Prostate gland (tissue), 2 donors: ENCODE measurements around the gene FXR2. TPM values are rescaled to one million over a fixed set of nuclear protein-coding genes. Genes with fewer than 3 reads are reported as not detected.
A peak's percentile ranks its signal among the peaks of the same experiment; 100 is the strongest.

Source experiments
- DNase-seq: peaks from one replicate; pipeline ENCODE4 v3.0.0-alpha.2; 2019; ENCODE audit warnings: low spot score
- H3K27ac ChIP-seq, 2 donors: fragments of 200-600 bp; sonication (generic); 2 replicates each; pipeline ENCODE4 v1.5.1; 2017 to 2019
- H3K27me3 ChIP-seq: fragments of 200-600 bp; sonication (generic); replicated peaks from 2 replicates; pipeline ENCODE4 v1.5.1; 2019; ENCODE audit not compliant: insufficient read depth
- H3K36me3 ChIP-seq, 2 donors: fragments of 200-600 bp; sonication (generic); 1 replicate in 1 of 2; 2 replicates in 1 of 2; pipeline versions ENCODE4 v1.5.1 to v1.8.1; 2017 to 2019
- H3K4me1 ChIP-seq: fragments of 200-600 bp; sonication (generic); replicated peaks from 2 replicates; pipeline ENCODE4 v1.5.1; 2019
- H3K4me3 ChIP-seq, 2 donors: fragments of 200-600 bp; sonication (generic); 2 replicates each; pipeline ENCODE4 v1.5.1; 2017 to 2019
- H3K9me3 ChIP-seq: fragments of 200-600 bp; sonication (generic); 2 replicates; pipeline ENCODE4 v1.5.1; 2017
- POLR2A ChIP-seq: fragments of 450-650 bp; IDR thresholded peaks from one replicate; pipeline ENCODE4 v1.6.1; 2016; ENCODE audit warnings: antibody characterized with exemption, mild to moderate bottlenecking
- POLR2AphosphoS5 ChIP-seq: sonication (generic); formaldehyde crosslinking; IDR thresholded peaks from one replicate; pipeline ENCODE4 v1.6.1; 2017; ENCODE audit warnings: antibody characterized with exemption
- WGBS: methylation state at CpG from one replicate; pipeline ENCODE4 v1.1.5; 2018; 5-methylcytosine and 5-hydroxymethylcytosine counted together
- intact Hi-C: fragments of 100-400 bp; cut with DNase I; formaldehyde crosslinking; loops from one replicate; pipeline ENCODE4 v1.14.2; 2022
- total RNA-seq, 2 donors: library from RNA; depleted of rRNA; stranded (reverse); fragments of >200 nt; gene quantifications; one replicate each; pipeline ENCODE4 v1.1.0, GENCODE V29; 2016
- TF ChIP-seq, protein P1 (sequence below), 4 experiments: fragments of 200-600 bp in 2 of 4; fragments of 450-650 bp in 2 of 4; sonication (generic) in 2 of 4; IDR thresholded peaks; 1 replicate in 3 of 4; 2 replicates in 1 of 4; pipeline ENCODE4 v1.5.1; 2016 to 2019; ENCODE audit warnings: antibody characterized with exemption in 4 of 4, mild to moderate bottlenecking in 2 of 4, moderate library complexity in 2 of 4

Gene FXR2
- total RNA-seq, 2 donors from 2014 or later: 27.1 to 51.4 TPM

- intact Hi-C loops: no loop called here
- H3K9me3 ChIP-seq: no peaks in the 10 kb centered on the region
- no peaks in the 10 kb centered on the region for H3K27me3 ChIP-seq
- WGBS: 18% methylated on average over 16 of the region's 16 CpGs
- peak; percentile 42 for DNase-seq
- peak within 1 kb of the TSS; percentile 92 to 96 for H3K27ac ChIP-seq
- no peaks in the 10 kb centered on the region for H3K36me3 ChIP-seq
- peak within 1 kb of the TSS; percentile 22 to 25 for H3K4me3 ChIP-seq
- peaks cover 52% of the 10 kb centered on the region for H3K4me1 ChIP-seq
- no peak for TF ChIP-seq POLR2AphosphoS5
- TF ChIP-seq, protein P1, sequence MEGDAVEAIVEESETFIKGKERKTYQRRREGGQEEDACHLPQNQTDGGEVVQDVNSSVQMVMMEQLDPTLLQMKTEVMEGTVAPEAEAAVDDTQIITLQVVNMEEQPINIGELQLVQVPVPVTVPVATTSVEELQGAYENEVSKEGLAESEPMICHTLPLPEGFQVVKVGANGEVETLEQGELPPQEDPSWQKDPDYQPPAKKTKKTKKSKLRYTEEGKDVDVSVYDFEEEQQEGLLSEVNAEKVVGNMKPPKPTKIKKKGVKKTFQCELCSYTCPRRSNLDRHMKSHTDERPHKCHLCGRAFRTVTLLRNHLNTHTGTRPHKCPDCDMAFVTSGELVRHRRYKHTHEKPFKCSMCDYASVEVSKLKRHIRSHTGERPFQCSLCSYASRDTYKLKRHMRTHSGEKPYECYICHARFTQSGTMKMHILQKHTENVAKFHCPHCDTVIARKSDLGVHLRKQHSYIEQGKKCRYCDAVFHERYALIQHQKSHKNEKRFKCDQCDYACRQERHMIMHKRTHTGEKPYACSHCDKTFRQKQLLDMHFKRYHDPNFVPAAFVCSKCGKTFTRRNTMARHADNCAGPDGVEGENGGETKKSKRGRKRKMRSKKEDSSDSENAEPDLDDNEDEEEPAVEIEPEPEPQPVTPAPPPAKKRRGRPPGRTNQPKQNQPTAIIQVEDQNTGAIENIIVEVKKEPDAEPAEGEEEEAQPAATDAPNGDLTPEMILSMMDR (IDR thresholded peaks at IDR 0.05): no peak
- TF ChIP-seq POLR2A: no peak
Measured at GRCh38 chr17:7558544-7559319, 56.0 kb downstream of the FXR2 start, which contains the start of gene TNFSF13. TNFSF13 (plus strand) TSS chr17:7558750; CDS start chr17:7559040, 290 bp downstream.

GRCh38 chr17:7557775-7558543 lies 56.7 kb downstream of the FXR2 start:
- Histone ChIP-seq H3K27ac (peak overlapping the region; percentile 92 to 96), H3K9me3 (no peaks in the 10 kb centered on the region), H3K4me3 (peak overlapping the region; percentile 22 to 25), H3K27me3 (no peaks in the 10 kb centered on the region), H3K4me1 (peaks cover 47% of the 10 kb centered on the region), H3K36me3 (no peaks in the 10 kb centered on the region)
- DNase-seq: peak; percentile 94
- WGBS: 3% methylated on average over 20 of the region's 21 CpGs
- TF ChIP-seq POLR2A: peak; percentile 91
- TF ChIP-seq, protein P1 (IDR thresholded peaks at IDR 0.05): peak in 2 of 4 experiments; percentile 35 to 43
- peak; percentile 96 for TF ChIP-seq POLR2AphosphoS5
- intact Hi-C loops: no loop called here

DNA sequence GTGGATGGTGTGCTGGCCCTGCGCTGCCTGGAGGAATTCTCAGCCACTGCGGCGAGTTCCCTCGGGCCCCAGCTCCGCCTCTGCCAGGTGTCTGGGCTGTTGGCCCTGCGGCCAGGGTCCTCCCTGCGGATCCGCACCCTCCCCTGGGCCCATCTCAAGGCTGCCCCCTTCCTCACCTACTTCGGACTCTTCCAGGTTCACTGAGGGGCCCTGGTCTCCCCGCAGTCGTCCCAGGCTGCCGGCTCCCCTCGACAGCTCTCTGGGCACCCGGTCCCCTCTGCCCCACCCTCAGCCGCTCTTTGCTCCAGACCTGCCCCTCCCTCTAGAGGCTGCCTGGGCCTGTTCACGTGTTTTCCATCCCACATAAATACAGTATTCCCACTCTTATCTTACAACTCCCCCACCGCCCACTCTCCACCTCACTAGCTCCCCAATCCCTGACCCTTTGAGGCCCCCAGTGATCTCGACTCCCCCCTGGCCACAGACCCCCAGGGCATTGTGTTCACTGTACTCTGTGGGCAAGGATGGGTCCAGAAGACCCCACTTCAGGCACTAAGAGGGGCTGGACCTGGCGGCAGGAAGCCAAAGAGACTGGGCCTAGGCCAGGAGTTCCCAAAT lies 57.4 kb downstream of the FXR2 start:
- H3K4me1 ChIP-seq: peaks cover 39% of the 10 kb centered on the region
- TF ChIP-seq POLR2A: no peak
- TF ChIP-seq POLR2AphosphoS5: no peak
- TF ChIP-seq, protein P1 (IDR thresholded peaks at IDR 0.05): no peak
- intact Hi-C loops: no loop called here
- H3K36me3 ChIP-seq: no peaks in the 10 kb centered on the region
- H3K9me3 ChIP-seq: no peaks in the 10 kb centered on the region
- no peak overlapping the region for H3K4me3 ChIP-seq
- 30% methylated on average over 18 of the region's 19 CpGs for WGBS
- H3K27me3 ChIP-seq: no peaks in the 10 kb centered on the region
- no peak for DNase-seq
- H3K27ac ChIP-seq: peak overlapping the region; percentile 92 to 96

DNA sequence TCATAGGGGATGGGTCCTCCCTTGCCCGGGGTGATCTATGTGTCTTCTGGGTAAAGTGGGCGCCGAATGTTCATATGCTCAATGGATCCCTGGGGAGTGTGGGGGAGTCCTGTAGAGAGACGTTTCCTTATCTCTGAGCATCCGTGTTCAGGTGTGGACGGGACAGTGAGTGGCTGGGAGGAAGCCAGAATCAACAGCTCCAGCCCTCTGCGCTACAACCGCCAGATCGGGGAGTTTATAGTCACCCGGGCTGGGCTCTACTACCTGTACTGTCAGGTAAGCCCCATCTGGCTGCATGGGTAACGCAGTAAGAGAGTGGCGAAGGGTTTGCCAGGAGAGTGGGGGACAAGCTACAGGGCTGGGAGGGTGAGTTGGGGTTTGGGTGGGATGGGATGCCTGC lies 58.1 kb downstream of the FXR2 start:
- DNase-seq: peak; percentile 26
- intact Hi-C loops: no loop called here
- Histone ChIP-seq H3K9me3 (no peaks in the 10 kb centered on the region), H3K4me1 (peaks cover 39% of the 10 kb centered on the region), H3K4me3 (no peak overlapping the region), H3K27ac (peak overlapping the region; percentile 92 to 96), H3K27me3 (no peaks in the 10 kb centered on the region), H3K36me3 (no peaks in the 10 kb centered on the region)
- TF ChIP-seq POLR2AphosphoS5 (no peak), POLR2A (no peak)
- TF ChIP-seq, protein P1 (IDR thresholded peaks at IDR 0.05): no peak
- 56% methylated on average over 12 of the region's 12 CpGs for WGBS
